CD14-positive monocyte (primary cell): ENCODE results near the gene EPG5. TPM values are rescaled to one million over a fixed set of nuclear protein-coding genes. Genes with fewer than 3 reads are reported as not detected.

Source experiments
- DNase-seq, 3 donors: peaks; one replicate each; pipeline ENCODE4 v3.0.0-alpha.2; 2011 to 2022
- H2AFZ ChIP-seq: 2 replicates; pipeline ENCODE4 v1.6.0; 2012; ENCODE audit warnings: mild to moderate bottlenecking, low read depth, low read length, inconsistent platforms; ENCODE audit not compliant: insufficient read depth, poor library complexity, severe bottlenecking
- H3K27ac ChIP-seq, 2 donors: 1 replicate in 1 of 2; 2 replicates in 1 of 2; pipeline ENCODE4 v1.5.1; 2012 to 2013; ENCODE audit warnings: low read length in 2 of 2, control low read depth in 1 of 2, inconsistent platforms in 1 of 2, low read depth in 1 of 2, mild to moderate bottlenecking in 1 of 2
- H3K27me3 ChIP-seq, 2 donors: one replicate each; pipeline versions ENCODE4 v1.6.0 to v1.6.1; 2011 to 2013; ENCODE audit warnings: low read length in 2 of 2; ENCODE audit not compliant: control insufficient read depth in 2 of 2, insufficient read depth in 2 of 2
- H3K36me3 ChIP-seq, 2 donors: replicated peaks in 1 of 2; 1 replicate in 1 of 2; 2 replicates in 1 of 2; pipeline versions ENCODE4 v1.5.1 to v1.6.1; 2012 to 2013; ENCODE audit warnings: low read length in 2 of 2, control low read depth in 1 of 2, inconsistent platforms in 1 of 2, mild to moderate bottlenecking in 1 of 2; ENCODE audit not compliant: insufficient read depth in 2 of 2, control insufficient read depth in 1 of 2
- H3K4me1 ChIP-seq, 2 donors: 1 replicate in 1 of 2; 2 replicates in 1 of 2; pipeline versions ENCODE4 v1.5.1 to v1.6.1; 2012 to 2013; ENCODE audit warnings: low read length in 2 of 2, control low read depth in 1 of 2, inconsistent platforms in 1 of 2, mild to moderate bottlenecking in 1 of 2, moderate library complexity in 1 of 2; ENCODE audit not compliant: insufficient read depth in 2 of 2, control insufficient read depth in 1 of 2
- H3K4me2 ChIP-seq: replicated peaks from 2 replicates; pipeline ENCODE3; 2012; ENCODE audit warnings: low read length, moderate library complexity, mild to moderate bottlenecking; ENCODE audit not compliant: poor library complexity, severe bottlenecking; ENCODE audit errors: extremely low read depth
- H3K4me3 ChIP-seq, 3 experiments: fragments of 200-600 bp in 1 of 3; sonication (generic) in 1 of 3; replicated peaks in 1 of 3; 1 replicate in 2 of 3; 2 replicates in 1 of 3; pipeline ENCODE4 v1.5.1; 2011 to 2013; ENCODE audit warnings: low read length in 3 of 3, mild to moderate bottlenecking in 3 of 3, control low read depth in 2 of 3, low read depth in 2 of 3, inconsistent platforms in 1 of 3, moderate library complexity in 1 of 3
- H3K79me2 ChIP-seq: 2 replicates; pipeline ENCODE4 v1.6.0; 2012; ENCODE audit warnings: mild to moderate bottlenecking, control low read depth, inconsistent platforms, low read length, moderate library complexity; ENCODE audit not compliant: insufficient read depth
- H3K9ac ChIP-seq: 2 replicates; pipeline ENCODE4 v1.6.0; 2017; ENCODE audit warnings: low read length, mild to moderate bottlenecking; ENCODE audit not compliant: insufficient read depth, poor library complexity, severe bottlenecking
- H3K9me3 ChIP-seq, 2 donors: replicated peaks in 1 of 2; 1 replicate in 1 of 2; 2 replicates in 1 of 2; pipeline versions ENCODE4 v1.5.1 to v1.6.1; 2012 to 2013; ENCODE audit warnings: low read length in 2 of 2, control low read depth in 1 of 2; ENCODE audit not compliant: control insufficient read depth in 1 of 2, insufficient read depth in 1 of 2
- H4K20me1 ChIP-seq: 2 replicates; pipeline ENCODE4 v1.6.0; 2012; ENCODE audit warnings: mild to moderate bottlenecking, low read length, control low read depth, moderate library complexity; ENCODE audit not compliant: insufficient read depth
- H3K27ac Mint-ChIP-seq, 7 donors: one replicate each; pipeline ENCODE4 v1.8.0; 2020; ENCODE audit warnings: mild to moderate bottlenecking in 7 of 7, mixed read lengths in 7 of 7, moderate library complexity in 6 of 7, inconsistent platforms in 2 of 7
- H3K27me3 Mint-ChIP-seq, 3 donors: one replicate each; pipeline ENCODE4 v1.8.0; 2021 to 2022; ENCODE audit warnings: low read depth in 3 of 3, mild to moderate bottlenecking in 3 of 3, mixed read lengths in 3 of 3, moderate library complexity in 3 of 3, inconsistent platforms in 1 of 3
- H3K36me3 Mint-ChIP-seq, 2 donors: one replicate each; pipeline ENCODE4 v1.8.0; 2020; ENCODE audit warnings: mixed read lengths in 2 of 2, inconsistent platforms in 1 of 2, mild to moderate bottlenecking in 1 of 2
- H3K4me1 Mint-ChIP-seq: one replicate; pipeline ENCODE4 v1.8.0; 2020; ENCODE audit warnings: mild to moderate bottlenecking, mixed read lengths
- H3K4me3 Mint-ChIP-seq, 2 donors: one replicate each; pipeline ENCODE4 v1.8.0; 2020; ENCODE audit warnings: mild to moderate bottlenecking in 2 of 2, mixed read lengths in 2 of 2, moderate library complexity in 1 of 2
- H3K9me3 Mint-ChIP-seq, 7 donors: one replicate each; pipeline ENCODE4 v1.8.0; 2020 to 2022; ENCODE audit warnings: mixed read lengths in 7 of 7, mild to moderate bottlenecking in 6 of 7, moderate library complexity in 6 of 7, inconsistent platforms in 2 of 7
- WGBS: methylation state at CpG from one replicate; pipeline ENCODE4 v1.1.5; 2013; ENCODE audit warnings: missing lambda C conversion rate; ENCODE audit not compliant: insufficient coverage; 5-methylcytosine and 5-hydroxymethylcytosine counted together
- intact Hi-C, 2 donors: fragments of 100-400 bp; cut with micrococcal nuclease; formaldehyde crosslinking; loops; one replicate each; pipeline versions ENCODE4 v1.15.0 to v1.15.1; 2023
- polyA plus RNA-seq, 3 donors: library from polyadenylated mRNA; depleted of rRNA in 1 of 3; unstranded in 2 of 3; stranded (reverse) in 1 of 3; fragments of 300-500 nt in 2 of 3; fragments of >200 nt in 1 of 3; fragmentation: Illumina TruSeq in 2 of 3; gene quantifications; 1 replicate in 2 of 3; 2 replicates in 1 of 3; pipeline ENCODE4 v1.2.3, GENCODE V29; 2012 to 2021
- TF ChIP-seq, protein P1 (sequence below): fragments of 200-600 bp; IDR thresholded peaks from one replicate; pipeline ENCODE4 v1.8.0; 2022; ENCODE audit warnings: antibody characterized with exemption, mild to moderate bottlenecking

Gene EPG5
- polyA plus RNA-seq, 3 donors, result 1.3 to 15.9 (median 1.4) TPM

DNA sequence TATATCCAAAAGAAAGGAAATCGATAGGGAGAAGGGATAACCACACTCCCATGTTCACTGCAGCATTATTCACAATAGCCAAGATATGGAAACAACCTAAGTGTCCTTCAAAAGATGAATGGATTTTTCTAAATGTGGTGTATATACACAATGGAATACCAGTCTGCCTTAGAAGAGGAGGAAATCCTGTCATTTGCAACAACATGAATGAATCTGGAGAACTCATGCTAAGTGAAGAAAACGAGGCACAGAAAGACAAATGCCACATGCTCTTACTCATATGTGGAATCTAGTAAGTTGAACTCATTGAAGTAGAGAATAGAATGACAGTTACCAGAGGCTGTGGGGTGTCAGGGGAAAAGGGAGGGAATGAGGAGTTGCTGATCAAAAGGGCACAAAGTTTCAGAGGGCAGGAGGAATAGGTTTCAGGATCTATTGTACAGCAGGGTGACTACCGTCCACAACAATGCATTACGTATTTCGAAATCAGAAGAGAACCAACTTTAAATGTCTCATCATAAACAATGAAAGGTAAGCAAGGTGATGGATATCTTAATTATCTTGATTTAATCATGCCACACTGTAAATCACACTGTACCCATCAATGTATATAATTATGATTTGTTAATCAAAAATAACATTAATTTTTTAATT is 95.6 kb downstream of the EPG5 start:
- H3K27ac ChIP-seq, result no peak overlapping the region
- H3K36me3 ChIP-seq, result peaks cover 77 to 97% of the 10 kb centered on the region in 2 donors
- peaks cover 0 to 3% (median 0%) of the 10 kb centered on the region in 7 donors for H3K9me3 Mint-ChIP-seq
- no peak overlapping the region for H3K4me3 Mint-ChIP-seq
- H4K20me1 ChIP-seq, result no peaks in the 10 kb centered on the region
- no peaks in the 10 kb centered on the region for H3K27me3 ChIP-seq
- no peaks in the 10 kb centered on the region for H3K9me3 ChIP-seq
- H3K4me1 ChIP-seq, result no peaks in the 10 kb centered on the region
- no peak for DNase-seq
- TF ChIP-seq, protein P1, sequence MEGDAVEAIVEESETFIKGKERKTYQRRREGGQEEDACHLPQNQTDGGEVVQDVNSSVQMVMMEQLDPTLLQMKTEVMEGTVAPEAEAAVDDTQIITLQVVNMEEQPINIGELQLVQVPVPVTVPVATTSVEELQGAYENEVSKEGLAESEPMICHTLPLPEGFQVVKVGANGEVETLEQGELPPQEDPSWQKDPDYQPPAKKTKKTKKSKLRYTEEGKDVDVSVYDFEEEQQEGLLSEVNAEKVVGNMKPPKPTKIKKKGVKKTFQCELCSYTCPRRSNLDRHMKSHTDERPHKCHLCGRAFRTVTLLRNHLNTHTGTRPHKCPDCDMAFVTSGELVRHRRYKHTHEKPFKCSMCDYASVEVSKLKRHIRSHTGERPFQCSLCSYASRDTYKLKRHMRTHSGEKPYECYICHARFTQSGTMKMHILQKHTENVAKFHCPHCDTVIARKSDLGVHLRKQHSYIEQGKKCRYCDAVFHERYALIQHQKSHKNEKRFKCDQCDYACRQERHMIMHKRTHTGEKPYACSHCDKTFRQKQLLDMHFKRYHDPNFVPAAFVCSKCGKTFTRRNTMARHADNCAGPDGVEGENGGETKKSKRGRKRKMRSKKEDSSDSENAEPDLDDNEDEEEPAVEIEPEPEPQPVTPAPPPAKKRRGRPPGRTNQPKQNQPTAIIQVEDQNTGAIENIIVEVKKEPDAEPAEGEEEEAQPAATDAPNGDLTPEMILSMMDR, result no peak
- WGBS, result no CpG with 5 or more reads among the region's 5 CpGs
- H3K27me3 Mint-ChIP-seq, result peaks cover 0 to 1% (median 0%) of the 10 kb centered on the region in 3 donors
- peak overlapping the region in 1 of 7 donors; percentile 16 for H3K27ac Mint-ChIP-seq
- peaks cover 84 to 87% of the 10 kb centered on the region in 2 donors for H3K36me3 Mint-ChIP-seq
- H3K4me3 ChIP-seq, result no peak overlapping the region
- no peaks in the 10 kb centered on the region for H3K79me2 ChIP-seq
- intact Hi-C loops, result no loop called here
- no peaks in the 10 kb centered on the region for H3K4me1 Mint-ChIP-seq
- H3K9ac ChIP-seq, result no peak overlapping the region
- no peak overlapping the region for H3K4me2 ChIP-seq
- no peak overlapping the region for H2AFZ ChIP-seq

DNA sequence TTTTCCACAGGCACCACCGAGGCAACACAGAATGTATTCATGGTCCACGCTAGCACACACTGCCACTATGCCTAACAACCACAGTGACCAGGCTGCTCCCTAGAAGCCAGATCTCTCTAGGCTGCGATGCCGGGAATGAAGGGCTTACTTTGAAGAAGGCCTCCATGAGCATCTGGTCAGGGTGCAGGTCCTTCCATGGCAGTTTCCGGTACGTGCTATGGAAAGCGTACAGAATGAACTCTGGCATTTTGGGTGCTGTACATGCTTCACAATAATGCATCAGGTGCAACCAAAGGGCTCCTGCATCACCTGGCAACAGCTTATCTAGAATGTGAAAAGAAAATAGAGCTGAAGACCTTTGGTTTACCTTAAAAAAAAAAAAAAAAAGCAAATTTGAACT is 96.7 kb downstream of the EPG5 start:
- H3K4me2 ChIP-seq, result no peak overlapping the region
- no peak for DNase-seq
- TF ChIP-seq, protein P1, result no peak
- H2AFZ ChIP-seq, result no peak overlapping the region
- no peak overlapping the region for H3K9ac ChIP-seq
- H3K36me3 Mint-ChIP-seq, result peaks cover 84 to 93% of the 10 kb centered on the region in 2 donors
- H3K27ac ChIP-seq, result no peak overlapping the region
- no peaks in the 10 kb centered on the region for H3K4me1 Mint-ChIP-seq
- intact Hi-C loops, result no loop called here
- no peak overlapping the region for H3K4me3 Mint-ChIP-seq
- 95% methylated on average over 7 of the region's 7 CpGs for WGBS
- H3K79me2 ChIP-seq, result no peaks in the 10 kb centered on the region
- peaks cover 80 to 97% of the 10 kb centered on the region in 2 donors for H3K36me3 ChIP-seq
- H3K4me3 ChIP-seq, result no peak overlapping the region
- no peak overlapping the region for H3K27ac Mint-ChIP-seq
- H3K27me3 Mint-ChIP-seq, result peaks cover 0 to 1% (median 0%) of the 10 kb centered on the region in 3 donors
- peaks cover 0 to under 1% (median 0%) of the 10 kb centered on the region in 7 donors for H3K9me3 Mint-ChIP-seq
- no peaks in the 10 kb centered on the region for H4K20me1 ChIP-seq
- no peaks in the 10 kb centered on the region for H3K27me3 ChIP-seq
- H3K4me1 ChIP-seq, result no peaks in the 10 kb centered on the region
- H3K9me3 ChIP-seq, result no peaks in the 10 kb centered on the region
